Fibroblast of lung (primary cell): ENCODE results near the gene DGAT2. TPM values are rescaled to one million over a fixed set of nuclear protein-coding genes. Genes with fewer than 3 reads are reported as not detected.

Experiments used
- DNase-seq, 2 donors: peaks; one replicate each; pipeline versions ENCODE4 v3.0.0 to v3.0.0-alpha.2; 2010; ENCODE audit warnings: low read depth in 2 of 2
- H2AFZ ChIP-seq: 2 replicates; pipeline ENCODE4 v1.5.1; 2012; ENCODE audit warnings: low read length, control low read depth, inconsistent platforms
- H3K27ac ChIP-seq: 2 replicates; pipeline ENCODE4 v1.5.1; 2011; ENCODE audit warnings: low read length, control low read depth; ENCODE audit not compliant: insufficient read depth
- H3K27me3 ChIP-seq: 2 replicates; pipeline ENCODE4 v1.5.1; 2011; ENCODE audit warnings: mild to moderate bottlenecking, low read length; ENCODE audit not compliant: control insufficient read depth, insufficient read depth
- H3K36me3 ChIP-seq: 2 replicates; pipeline ENCODE4 v1.5.1; 2011; ENCODE audit warnings: low read length; ENCODE audit not compliant: control insufficient read depth, insufficient read depth
- H3K4me1 ChIP-seq: 2 replicates; pipeline ENCODE4 v1.5.1; 2011; ENCODE audit warnings: low read length; ENCODE audit not compliant: control insufficient read depth, insufficient read depth; ENCODE audit errors: extremely low read depth
- H3K4me2 ChIP-seq: 2 replicates; pipeline ENCODE4 v1.5.1; 2011; ENCODE audit warnings: low read length, control low read depth; ENCODE audit not compliant: insufficient read depth; ENCODE audit errors: extremely low read depth
- H3K4me3 ChIP-seq, 4 experiments: fragments of 200-600 bp in 1 of 4; sonication (generic) in 1 of 4; replicated peaks in 1 of 4; 2 replicates each; pipeline ENCODE4 v1.5.1; 2011 to 2016; ENCODE audit warnings: low read length in 4 of 4, low read depth in 3 of 4, mild to moderate bottlenecking in 3 of 4, control low read depth in 2 of 4, inconsistent platforms in 1 of 4, mixed read lengths in 1 of 4; ENCODE audit not compliant: insufficient read depth in 1 of 4; ENCODE audit errors: control extremely low read depth in 1 of 4
- H3K79me2 ChIP-seq: 2 replicates; pipeline ENCODE4 v1.5.1; 2012; ENCODE audit warnings: mild to moderate bottlenecking, low read length, inconsistent platforms; ENCODE audit not compliant: control insufficient read depth, insufficient read depth
- H3K9ac ChIP-seq: 2 replicates; pipeline ENCODE4 v1.5.1; 2011; ENCODE audit warnings: mild to moderate bottlenecking, low read length, control low read depth; ENCODE audit not compliant: insufficient read depth
- H3K9me3 ChIP-seq: 2 replicates; pipeline ENCODE4 v1.5.1; 2012; ENCODE audit warnings: low read depth, low read length; ENCODE audit not compliant: control insufficient read depth, insufficient read depth
- H4K20me1 ChIP-seq: 2 replicates; pipeline ENCODE4 v1.5.1; 2011; ENCODE audit warnings: low read length; ENCODE audit not compliant: control insufficient read depth, insufficient read depth; ENCODE audit errors: extremely low read depth
- EZH2 ChIP-seq: IDR thresholded peaks from 2 replicates; pipeline ENCODE4 v1.5.1; 2012; ENCODE audit warnings: low read length, control low read depth, mild to moderate bottlenecking; ENCODE audit errors: missing control alignments
- polyA plus RNA-seq, 2 donors: library from polyadenylated mRNA; depleted of rRNA in 1 of 2; stranded (reverse) in 1 of 2; unstranded in 1 of 2; fragments of >200 nt; gene quantifications; 2 replicates each; pipeline ENCODE4 v1.2.1, GENCODE V29; 2011 to 2012; ENCODE audit warnings: missing spikeins in 1 of 2
- total RNA-seq: library from RNA; depleted of rRNA; stranded (reverse); fragments of >200 nt; gene quantifications from 2 replicates; pipeline ENCODE4 v1.2.1, GENCODE V29; 2014
- TF ChIP-seq, protein P1 (sequence below), 2 donors: IDR thresholded peaks in 1 of 2; conservative IDR thresholded peaks in 1 of 2; 1 replicate in 1 of 2; 2 replicates in 1 of 2; pipeline ENCODE4 v1.5.1; 2011 to 2012; ENCODE audit warnings: low read length in 2 of 2, control low read depth in 1 of 2, inconsistent platforms in 1 of 2, low read depth in 1 of 2, mild to moderate bottlenecking in 1 of 2

Gene DGAT2
- total and polyA plus RNA-seq, 2 donors (not counting 1 experiment from before 2014, with no cell fraction given), result 0.32 to 1.3 TPM

- H3K9ac ChIP-seq, result no peak overlapping the region
- H3K27me3 ChIP-seq, result no peaks in the 10 kb centered on the region
- no peak overlapping the region for H3K4me3 ChIP-seq
- TF ChIP-seq, protein P1, sequence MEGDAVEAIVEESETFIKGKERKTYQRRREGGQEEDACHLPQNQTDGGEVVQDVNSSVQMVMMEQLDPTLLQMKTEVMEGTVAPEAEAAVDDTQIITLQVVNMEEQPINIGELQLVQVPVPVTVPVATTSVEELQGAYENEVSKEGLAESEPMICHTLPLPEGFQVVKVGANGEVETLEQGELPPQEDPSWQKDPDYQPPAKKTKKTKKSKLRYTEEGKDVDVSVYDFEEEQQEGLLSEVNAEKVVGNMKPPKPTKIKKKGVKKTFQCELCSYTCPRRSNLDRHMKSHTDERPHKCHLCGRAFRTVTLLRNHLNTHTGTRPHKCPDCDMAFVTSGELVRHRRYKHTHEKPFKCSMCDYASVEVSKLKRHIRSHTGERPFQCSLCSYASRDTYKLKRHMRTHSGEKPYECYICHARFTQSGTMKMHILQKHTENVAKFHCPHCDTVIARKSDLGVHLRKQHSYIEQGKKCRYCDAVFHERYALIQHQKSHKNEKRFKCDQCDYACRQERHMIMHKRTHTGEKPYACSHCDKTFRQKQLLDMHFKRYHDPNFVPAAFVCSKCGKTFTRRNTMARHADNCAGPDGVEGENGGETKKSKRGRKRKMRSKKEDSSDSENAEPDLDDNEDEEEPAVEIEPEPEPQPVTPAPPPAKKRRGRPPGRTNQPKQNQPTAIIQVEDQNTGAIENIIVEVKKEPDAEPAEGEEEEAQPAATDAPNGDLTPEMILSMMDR (conservative IDR thresholded peaks at IDR 0.05 in 1 of 2, IDR thresholded peaks at IDR 0.05 in 1 of 2; ENCODE audit: low read depth in 1 of 2, low read length in 2 of 2), result no peak
- no peak for TF ChIP-seq EZH2
- no peaks in the 10 kb centered on the region for H3K79me2 ChIP-seq
- no peak for DNase-seq
- no peak overlapping the region for H3K4me2 ChIP-seq
- H3K9me3 ChIP-seq, result no peaks in the 10 kb centered on the region
- H4K20me1 ChIP-seq, result no peaks in the 10 kb centered on the region
- H2AFZ ChIP-seq, result no peak overlapping the region
- H3K27ac ChIP-seq, result no peak overlapping the region
- H3K36me3 ChIP-seq, result no peaks in the 10 kb centered on the region
- H3K4me1 ChIP-seq, result no peaks in the 10 kb centered on the region
Measured at GRCh38 chr11:75836417-75836816, 67.8 kb downstream of the DGAT2 start.

- no peaks in the 10 kb centered on the region for H3K9me3 ChIP-seq
- no peak overlapping the region for H3K27ac ChIP-seq
- H3K4me3 ChIP-seq, result no peak overlapping the region
- H2AFZ ChIP-seq, result no peak overlapping the region
- H3K79me2 ChIP-seq, result no peaks in the 10 kb centered on the region
- no peaks in the 10 kb centered on the region for H3K27me3 ChIP-seq
- no peaks in the 10 kb centered on the region for H4K20me1 ChIP-seq
- H3K4me2 ChIP-seq, result no peak overlapping the region
- no peak overlapping the region for H3K9ac ChIP-seq
- no peaks in the 10 kb centered on the region for H3K4me1 ChIP-seq
- no peaks in the 10 kb centered on the region for H3K36me3 ChIP-seq
- DNase-seq, result no peak
- TF ChIP-seq, protein P1 (conservative IDR thresholded peaks at IDR 0.05 in 1 of 2, IDR thresholded peaks at IDR 0.05 in 1 of 2; ENCODE audit: low read depth in 1 of 2, low read length in 2 of 2), result no peak
Measured at GRCh38 chr11:75839851-75840250, 71.3 kb downstream of the DGAT2 start.

DNA sequence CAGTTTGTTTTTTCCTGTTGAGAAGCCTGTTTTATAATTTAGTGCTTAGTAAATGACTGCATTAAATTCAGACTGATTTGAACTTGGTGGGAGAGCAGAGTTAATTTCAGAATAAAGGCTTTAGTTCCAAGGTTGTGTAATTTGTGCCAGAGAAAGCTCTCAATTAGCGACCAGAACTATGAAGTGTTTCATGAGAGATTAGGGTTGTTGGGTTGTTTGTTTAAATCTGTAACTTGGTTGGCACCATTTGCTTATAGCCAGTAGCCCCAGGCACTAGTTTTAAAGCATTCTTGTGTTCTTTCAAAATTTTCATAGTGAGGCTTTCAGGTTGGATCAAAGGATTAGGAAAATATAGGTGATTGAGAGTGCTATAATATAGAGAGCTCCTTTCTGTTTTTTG lies 71.9 kb downstream of the DGAT2 start:
- no peak for DNase-seq
- H3K79me2 ChIP-seq, result no peaks in the 10 kb centered on the region
- H3K4me2 ChIP-seq, result no peak overlapping the region
- TF ChIP-seq EZH2, result no peak
- TF ChIP-seq, protein P1 (conservative IDR thresholded peaks at IDR 0.05 in 1 of 2, IDR thresholded peaks at IDR 0.05 in 1 of 2; ENCODE audit: low read depth in 1 of 2, low read length in 2 of 2), result no peak
- no peaks in the 10 kb centered on the region for H4K20me1 ChIP-seq
- H3K4me1 ChIP-seq, result no peaks in the 10 kb centered on the region
- no peak overlapping the region for H2AFZ ChIP-seq
- H3K4me3 ChIP-seq, result no peak overlapping the region
- no peaks in the 10 kb centered on the region for H3K27me3 ChIP-seq
- no peaks in the 10 kb centered on the region for H3K36me3 ChIP-seq
- H3K9ac ChIP-seq, result no peak overlapping the region
- H3K27ac ChIP-seq, result no peak overlapping the region
- H3K9me3 ChIP-seq, result no peaks in the 10 kb centered on the region
